Measurements from ENCODE around the gene RAP1GAP.
A peak's percentile ranks its signal among the peaks of the same experiment; 100 is the strongest.
"Not testable (repeated sequence)": the region's sequence is repeated elsewhere in the genome, so short reads cannot be mapped to it uniquely, and the experiment has no call there.

The RAP1GAP gene

DNA sequence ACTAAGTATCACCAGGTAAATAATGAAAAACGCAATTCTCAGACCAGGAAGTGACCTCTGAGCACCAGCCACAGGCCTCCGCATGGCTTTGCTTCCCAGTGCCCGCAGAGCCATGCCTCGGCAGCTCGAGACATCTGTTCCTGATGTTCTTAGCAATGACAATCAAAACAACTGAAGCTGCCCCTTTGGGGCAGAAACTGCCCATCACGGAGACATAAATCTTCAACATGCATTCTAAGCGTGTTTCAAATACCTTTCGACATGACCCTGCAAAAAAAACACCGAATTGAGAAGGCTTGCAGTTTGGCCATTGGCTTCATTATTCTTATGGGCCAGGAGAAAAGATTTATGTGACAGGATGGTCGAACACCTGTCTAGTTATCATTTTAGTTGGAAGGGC, 5.8 kb upstream of the RAP1GAP start:
- DNase-seq, result no peak

DNA sequence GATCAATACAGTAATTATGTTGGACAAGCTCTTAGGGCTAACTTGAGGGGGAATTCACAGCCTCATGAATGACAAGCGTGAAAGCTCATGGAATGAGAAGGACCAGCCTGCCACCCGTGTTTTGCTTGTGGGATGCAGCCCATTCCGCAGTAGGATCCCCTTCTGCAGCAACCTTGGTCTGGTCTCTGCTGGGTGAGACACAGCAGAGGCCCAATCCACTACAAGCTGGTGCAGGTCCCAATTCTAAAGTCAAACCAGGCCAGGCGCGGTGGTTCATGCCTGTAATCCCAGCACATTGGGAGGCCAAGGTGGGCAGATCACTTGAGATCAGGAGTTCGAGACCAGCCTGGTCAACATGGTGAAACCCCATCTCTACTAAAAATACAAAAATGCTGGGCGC, 4.7 kb upstream of the RAP1GAP start:
- DNase-seq, result not testable (repeated sequence)

DNA sequence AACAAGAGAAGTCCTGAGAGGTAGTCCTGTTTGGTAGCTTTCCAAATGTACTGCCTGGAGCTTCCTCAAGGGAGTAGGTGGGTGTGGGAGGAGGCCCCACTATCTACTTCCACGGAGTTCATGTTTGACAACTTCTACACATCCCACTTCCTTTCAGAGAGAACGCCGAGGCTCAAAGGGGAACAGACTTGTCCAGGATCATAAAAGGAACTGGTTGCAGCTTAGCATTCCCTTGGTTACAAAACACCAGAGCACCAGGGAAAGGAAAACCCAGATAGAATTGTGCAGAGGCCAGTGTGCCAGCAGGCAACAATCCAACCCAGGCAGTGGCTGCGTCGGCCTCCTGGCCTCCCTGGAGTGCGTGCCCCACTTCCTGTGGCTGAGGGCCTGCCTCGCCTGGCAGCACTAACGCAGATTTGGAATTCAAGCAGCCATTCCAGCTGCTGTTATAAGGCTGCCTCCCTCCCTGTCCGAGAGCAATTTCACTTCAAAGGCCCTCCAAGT, 4.2 kb upstream of the RAP1GAP start:
- peak; percentile 23 for DNase-seq

DNA sequence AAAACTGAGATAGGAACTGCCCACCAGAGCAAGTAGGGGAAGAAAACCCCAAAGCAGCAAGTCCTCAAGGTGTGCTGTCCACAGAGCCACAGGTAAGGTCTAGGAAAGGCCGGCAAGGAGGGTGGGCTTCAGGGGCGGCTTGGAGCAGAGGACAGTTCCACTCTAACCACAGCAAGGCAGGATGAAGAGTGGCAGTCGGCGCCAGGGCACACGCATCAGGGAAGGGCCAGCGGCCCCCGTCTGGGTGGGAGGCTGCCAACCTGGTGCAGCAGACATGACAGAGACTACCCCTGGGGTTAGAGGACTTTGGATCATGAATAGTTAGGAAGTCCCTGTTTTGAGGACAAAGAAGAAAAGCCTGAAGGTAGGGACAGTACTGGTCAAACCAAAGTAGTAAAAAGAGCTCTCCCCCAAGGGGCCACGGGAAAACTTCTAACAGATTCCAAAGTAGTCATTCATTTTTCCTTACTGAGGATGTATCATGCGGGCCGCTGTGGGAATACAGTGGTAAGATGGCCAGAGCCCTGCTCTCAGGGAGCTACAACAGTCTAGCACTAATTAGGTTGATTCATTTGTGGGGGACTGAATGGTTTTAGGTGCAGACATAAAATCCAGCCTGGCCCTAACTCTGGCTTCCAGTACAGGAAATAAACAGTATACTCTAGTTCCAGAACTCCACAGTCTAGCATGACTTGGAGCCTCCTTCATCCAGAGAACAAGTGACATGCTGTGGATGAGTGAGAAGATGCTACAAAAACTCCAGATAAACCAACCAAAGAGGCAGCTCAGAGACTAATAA, 3.5 kb upstream of the RAP1GAP start:
- no peak for DNase-seq

DNA sequence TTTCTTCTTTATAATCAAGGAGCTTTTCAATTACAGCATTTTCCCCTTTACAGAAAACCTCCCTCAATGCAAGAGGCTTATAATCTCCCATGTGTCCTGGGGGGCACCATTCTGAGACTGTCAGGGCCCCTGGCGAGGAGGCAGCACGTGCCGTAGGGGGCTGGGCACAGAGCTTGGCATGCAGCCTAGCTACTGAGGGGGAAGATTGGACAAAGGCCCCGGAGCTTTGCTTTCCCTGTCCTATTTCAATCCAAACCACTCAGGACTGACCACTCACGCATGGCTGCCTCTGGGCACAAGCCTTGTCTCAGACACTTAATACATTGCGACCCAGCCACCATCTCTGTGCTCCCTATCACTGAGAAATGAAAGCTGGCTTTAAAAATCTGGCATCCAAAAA, 2.8 kb upstream of the RAP1GAP start:
- no peak for DNase-seq

DNA sequence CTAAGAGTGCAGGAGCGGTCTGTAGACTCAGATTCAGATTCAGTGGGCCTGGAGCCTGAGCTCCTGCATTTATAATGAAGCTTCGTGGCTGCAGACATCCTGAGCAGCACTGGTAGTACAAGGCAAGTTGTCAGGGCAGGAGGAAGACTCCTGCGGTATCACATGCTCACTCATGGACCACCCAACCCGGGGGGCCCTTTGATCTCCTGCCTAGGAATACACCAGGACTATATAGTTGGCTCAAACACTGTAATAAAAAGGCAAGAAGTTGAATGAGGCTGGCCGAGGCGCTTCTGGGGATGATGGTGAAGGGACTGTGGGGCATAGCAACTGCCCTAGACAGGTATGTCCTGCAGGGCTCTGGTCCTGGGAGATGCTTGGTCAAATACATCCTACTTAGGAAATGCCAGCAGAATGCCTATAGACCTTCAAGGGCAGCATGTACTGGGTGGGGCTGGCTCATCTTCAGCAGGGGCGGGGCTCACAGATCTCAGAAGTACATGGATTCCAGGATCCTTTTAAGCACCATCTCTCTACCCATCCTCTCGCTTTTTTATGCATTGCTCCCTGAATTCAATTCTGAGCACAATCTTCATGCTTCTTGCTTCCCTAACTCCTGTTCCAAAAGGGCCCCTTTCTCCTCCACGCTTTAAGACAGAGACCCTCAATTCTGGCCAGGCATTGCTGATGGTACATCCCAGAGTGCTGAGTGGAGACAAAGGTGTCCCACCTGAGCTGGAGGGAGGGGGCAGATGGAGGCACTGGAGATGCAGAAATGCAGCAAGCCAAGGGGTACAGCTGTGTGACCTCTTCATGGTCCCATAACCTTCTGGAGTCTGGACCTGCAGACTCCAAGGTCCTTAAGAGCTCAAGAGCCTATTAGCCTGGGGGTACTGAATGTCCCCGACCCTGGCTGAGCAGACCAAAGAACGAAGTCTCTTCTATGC, 2.1 kb upstream of the RAP1GAP start:
- no peak for DNase-seq

DNA sequence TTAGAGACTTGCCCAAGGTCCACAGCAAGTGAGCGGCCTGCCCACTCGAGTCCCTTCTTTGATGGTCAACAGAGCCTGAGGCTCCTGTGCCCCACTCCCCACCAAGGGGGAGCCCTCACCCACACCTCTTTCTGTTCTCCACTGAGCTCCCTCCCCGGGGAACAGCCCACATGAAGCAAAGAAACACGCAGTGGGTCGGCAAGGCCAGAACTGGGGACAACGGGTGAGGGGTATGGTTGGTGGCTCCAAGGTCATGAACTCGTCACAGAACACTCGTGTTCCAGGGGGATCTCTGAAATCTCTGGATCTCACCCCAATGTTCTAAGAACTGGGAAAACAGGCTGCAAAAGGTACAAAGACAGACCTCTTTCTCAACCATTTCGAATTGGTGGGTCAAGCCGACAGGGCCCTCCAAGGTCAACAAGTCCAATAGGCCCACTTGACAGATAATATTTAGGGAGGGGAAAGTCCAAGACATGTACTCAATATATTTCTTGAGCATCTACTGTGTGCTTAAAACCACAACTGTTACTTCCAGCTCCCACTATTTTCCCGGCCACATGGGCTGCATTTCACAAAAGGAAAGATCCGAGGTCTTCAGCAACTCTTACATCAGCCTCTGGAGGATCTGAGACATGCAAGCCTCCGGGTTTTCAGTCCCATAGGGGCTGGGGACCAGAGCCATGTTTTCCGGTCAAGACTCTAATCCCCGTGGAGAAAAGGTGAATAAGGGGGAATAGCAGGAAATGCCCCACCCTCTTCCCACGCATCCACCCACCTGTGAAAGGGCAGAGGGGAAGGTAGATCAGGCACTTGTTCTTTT, 1.1 kb upstream of the RAP1GAP start:
- DNase-seq, result no peak

DNA sequence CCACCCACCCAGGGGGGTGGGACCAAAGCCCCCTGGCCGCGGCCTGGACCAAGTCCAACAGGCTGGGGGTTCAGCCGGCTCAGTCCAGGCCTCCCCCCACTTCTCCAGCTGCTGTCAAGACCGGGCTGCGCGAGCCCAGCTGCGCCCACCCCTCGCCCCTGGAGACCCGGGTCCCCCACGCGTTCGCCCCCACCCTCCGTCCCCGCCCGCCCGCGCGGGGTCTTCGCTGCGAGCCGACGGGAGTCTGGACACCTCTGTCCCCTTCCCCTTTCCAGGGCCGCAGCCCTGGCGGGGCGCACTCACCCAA, 253 bp downstream of the RAP1GAP start:
- DNase-seq, result no peak

DNA sequence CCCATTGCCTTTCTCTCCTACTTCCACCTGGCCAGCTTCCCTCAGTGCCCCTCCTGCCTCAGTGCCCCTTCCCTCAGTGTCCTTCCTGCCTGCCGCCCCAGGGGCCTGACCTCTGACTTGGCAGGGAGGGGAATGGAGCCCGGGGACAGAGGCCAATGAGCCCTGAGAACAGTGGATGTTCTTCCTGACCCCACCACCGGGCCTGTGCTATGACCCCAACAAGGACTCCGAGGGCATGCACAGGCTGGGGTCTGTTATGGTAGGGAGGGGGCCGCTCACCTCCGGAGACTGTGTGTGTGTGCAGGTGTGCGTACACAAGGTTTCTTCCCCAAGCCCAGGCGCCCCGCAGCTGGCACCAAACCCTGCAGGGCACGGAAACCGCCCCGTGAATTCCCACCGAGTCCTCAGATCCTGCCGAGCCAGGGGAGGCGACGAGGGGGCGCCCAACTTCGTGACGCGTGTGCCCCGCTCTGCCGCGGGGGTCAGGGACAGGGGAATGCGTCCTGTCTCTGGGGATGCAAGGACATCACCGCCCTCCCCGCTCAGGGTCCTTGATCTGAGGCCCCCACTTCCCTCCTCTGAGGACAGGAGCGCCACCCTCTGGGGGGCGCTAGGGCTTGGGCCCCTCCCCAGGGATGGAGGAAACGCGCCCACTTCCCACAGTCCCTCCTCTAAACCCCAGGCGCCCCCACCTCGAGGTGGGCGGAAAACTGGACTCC, 766 bp downstream of the RAP1GAP start:
- DNase-seq, result no peak

DNA sequence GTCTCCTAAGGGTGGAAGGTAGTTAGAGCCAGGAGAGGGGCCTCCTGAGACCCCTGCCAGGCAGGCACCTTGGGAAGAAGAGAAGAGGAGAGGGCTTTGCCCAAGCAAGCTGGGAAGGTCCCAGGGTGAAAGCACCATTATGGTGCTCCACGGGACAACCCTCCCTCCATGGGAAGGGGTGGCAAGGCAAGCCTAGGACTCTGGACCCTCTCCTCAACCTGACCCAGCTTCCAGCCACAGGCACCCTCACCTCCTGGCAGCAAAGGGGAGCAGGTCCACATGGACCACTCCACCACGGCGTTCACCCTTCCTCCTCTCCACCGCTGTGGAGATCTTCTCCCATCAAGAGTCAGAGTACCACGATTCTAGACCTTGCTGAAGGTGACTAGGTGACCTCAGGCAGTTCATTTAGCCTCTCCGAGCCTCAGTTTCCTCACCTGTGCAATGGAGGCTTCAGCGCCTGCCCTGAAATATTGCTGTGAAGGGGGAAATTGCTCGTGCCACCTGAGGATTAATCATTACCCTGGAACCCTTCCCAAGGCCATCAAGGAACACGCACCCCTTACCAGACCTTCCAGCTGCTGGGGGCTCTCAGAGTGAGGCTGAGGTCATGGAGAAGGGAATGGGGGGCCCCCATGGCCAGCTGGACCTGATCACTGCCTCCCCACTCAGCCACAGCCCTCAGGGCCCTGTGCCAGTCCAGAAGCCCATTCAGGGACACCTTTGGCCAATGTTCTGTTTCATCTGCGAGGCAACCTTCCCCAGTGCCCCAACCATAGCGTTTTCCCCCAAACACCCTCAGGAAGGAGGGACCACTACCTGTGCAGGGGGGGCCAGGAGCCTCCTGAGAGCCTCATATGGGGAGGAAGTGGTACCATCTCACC, 1.6 kb downstream of the RAP1GAP start:
- DNase-seq, result no peak

DNA sequence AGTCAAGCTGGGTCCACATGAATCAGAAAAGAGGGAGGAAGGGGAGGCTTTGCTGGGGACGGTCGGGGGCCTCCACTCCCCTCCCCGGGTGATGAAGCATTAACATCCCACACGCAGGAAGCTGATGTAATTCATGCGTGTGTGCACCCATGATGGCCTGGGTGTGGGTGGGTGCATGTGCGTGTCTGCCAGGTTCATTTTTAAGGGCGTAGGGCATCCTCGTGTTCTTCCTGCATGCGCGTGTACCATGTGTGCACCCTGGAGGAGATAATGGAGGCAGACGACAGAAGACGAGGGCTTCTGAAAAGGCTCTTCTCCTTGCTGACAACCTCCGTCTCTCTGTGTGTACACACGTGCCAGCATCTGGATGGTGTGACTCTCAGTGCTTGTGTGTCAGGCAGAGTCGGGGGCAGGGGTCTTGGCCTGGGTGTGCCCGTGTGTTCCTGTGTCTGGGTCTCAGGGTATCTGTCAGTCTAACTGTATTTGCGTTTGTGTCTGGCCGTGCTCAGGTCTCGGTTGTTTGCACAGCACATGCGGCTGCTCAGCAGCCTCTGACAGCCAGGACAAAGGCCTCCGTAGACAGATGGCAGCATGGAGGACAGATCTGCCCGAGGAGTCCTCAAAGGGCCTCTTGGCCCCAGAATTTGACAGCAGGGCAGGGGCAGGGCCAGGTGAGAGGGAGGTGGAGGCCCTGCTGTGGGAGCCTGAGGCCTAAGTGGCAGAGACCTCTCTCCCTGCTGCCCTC, 2.4 kb downstream of the RAP1GAP start:
- DNase-seq, result no peak

DNA sequence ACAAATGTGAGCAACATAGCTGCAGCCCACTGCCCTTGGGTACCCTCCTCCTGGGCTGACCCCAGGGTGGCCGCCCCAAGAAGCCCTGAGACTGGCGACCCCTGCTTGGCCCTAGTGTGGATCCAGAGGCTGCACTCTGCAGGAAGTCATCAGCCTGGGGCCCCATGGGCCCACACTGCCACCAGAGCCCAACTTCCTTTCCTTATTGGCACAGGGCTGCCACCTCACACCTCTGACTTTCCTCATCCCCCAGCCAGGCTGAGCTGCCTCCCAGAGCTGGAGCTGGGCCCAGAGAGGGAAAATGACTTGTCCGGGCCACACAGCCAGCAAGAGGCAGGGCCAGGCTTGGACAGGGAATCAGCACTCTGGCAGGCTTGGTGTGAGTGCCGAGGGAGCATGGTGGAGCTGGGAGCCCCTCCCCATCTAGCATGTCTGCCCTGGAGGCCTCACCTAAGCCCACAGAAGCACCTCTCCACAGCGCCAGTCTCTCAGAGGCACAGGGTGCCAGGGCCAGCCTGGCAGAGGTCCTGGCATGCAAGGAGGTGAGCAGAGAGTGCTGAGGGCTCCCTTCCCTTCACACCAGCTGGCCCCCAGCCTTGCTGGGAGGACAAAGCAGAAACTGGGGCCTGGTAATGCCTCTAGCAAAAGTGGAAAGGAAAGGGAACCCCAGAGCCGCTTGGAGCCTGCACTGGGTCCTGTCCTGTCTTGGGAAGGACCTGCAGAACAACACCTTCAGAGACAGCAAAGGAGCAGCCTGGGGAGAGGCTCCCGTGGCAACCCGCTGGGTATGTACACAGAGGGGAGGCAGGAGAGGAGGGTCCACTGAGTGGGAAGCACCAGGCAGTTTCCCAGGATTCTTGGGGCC, 3.2 kb downstream of the RAP1GAP start:
- DNase-seq, result no peak

DNA sequence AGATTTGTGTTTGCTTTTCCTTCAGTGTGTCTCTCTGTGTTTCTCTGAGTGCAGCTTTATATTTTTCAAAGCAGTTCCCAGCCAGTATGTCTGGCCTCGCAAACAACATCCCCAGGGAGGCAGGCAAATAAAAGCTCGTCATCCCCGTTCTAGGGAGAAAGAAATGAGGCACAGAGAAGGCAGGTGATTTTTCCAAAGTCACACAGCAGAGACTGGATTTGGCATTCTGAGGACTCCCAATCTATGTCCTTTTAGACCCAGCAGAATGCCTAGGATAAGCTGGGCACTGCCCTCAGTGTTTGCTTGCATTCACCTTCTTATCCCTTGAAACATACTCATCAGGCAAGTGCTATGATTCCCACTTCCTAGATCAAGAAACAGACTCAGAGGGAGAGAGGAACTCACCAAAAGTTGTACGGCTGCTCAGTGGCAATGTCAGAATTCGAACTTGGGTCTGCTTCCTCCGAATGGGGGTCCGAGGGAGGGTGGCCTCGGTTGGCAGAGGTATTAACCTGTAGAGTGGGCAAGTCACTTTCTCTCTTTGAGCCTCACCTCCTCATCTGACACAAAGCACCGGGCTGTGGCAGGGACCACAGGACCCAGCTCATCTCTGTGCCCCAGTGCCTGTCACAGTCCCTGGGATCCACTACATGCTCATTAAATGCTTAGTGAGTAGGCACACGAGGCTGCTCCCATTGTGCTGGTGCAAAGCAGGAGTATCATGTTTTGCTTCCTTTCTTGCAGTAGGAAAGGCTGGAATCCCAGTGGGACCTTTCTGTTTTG, 4.2 kb downstream of the RAP1GAP start:
- no peak for DNase-seq

DNA sequence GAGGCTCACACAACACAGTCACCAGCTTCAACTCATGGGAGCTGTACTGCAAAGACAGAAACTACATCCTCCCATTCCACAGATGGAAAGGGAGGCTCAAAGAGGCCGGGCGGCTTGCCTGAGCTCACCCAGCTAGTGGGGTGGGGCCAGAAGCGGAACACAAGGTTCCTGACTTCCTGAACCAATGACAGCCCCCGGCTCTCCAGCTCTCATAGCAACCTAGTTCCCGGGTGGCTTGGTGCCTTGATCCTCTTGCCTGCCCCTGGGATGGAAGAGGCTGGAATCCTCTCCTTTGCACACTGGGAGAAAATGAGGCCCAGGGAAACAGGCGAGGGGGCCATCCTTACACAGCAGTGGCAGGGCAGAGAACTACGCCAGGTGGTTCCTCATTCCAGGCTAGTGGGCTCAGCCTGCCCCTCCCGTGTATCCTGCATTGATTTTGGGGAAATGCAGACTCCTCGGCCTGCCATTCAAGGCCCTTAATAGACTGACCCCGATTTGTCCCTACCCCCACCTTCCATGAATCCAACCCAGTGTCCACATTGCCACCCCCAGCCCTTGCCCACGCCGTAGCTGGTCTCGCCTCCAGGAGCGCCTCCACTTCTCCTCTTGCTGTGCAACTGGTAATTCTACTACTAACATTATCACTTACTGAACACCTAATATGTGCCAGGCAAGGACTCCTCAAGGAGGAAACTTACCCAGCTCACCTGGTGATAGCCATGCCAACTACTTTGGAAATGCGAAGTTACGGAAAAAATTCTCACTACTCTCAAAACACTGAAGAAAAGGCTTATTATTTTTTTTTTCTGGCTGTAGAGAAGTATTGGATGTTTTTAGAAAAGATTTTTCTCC, 5.0 kb downstream of the RAP1GAP start:
- DNase-seq, result no peak

DNA sequence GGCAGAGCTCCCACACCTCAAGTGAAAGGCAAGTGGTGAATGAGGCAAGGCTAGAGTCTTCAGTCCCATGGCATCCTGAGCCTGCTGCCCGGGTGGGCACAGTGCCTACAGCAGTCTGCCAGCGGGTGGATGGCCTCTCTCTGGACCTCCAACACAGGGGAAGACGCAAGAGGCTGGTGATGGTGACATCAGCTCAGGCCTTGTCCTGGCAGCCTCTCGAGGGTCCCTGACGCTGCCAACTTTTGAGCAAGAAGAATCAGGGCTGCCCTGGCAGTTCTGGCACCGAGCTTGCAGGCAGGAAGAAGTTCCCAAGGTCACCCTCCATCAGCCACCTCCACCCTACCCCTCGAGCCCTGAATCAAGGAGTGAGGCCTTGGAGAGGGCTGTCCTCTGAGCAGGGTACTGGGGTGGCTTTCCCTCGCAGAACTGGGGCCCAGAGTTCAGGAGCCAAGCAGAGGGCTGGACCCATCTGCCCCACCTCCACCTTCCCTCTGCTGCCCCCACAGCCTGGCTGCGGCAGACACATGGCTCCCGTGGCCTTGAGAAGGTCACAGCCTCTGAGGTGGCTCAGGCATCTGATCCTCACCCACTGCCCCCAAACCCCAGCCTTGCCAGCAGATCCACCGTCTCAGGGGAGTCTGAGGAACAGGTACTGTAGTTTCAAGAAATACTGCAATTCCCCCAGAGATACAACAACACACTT, 5.8 kb downstream of the RAP1GAP start:
- no peak for DNase-seq

DNA sequence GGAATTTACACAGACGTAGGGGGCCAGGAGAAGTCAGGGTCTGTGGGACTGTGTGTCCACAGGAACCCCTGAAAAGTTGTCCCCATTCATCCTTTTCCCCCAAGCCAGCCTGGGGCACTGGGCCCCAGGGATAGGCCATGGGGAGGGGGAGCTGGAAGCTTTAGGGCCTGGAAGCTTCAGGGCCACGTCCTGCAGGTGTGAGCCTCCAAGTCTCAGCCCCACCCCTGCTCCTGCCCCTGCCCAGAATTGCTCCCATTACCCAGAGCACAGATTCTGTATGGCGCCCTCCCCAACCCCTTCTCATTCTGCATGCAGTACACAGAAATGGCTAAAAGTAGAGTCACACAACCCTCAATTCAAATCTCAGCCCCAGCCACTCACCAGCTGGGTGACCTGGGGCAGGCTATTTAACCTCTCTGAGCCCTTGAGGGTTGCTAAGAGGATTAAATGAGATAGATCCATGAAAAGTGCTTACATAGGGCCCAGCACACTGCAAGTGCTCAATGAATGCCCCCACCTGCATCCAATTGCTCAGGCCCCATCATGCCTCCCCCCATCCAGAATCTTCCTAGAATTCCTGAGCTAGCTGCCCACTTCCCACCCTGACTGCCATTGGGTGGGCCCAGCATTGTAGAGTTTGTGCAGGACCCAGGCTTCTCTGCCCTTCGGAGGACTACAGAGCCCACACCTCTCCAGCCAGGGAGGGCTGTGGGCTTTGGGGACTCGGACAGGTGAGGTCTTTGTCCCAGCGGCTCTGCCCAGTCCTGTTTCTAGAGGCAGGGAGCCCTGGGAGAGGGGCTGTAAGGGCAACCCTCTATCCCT, 6.5 kb downstream of the RAP1GAP start:
- no peak for DNase-seq

Measured in GOT3 (cell line).